ENCODE measurements around the gene GJB1.

- TF ChIP-seq CTCF (optimal IDR thresholded peaks at IDR 0.05 in 1 of 3, IDR thresholded peaks at IDR 0.05 in 1 of 3, conservative IDR thresholded peaks at IDR 0.05 in 1 of 3; ENCODE audit: extremely low read depth in 1 of 3, insufficient read depth in 2 of 3, low read length in 3 of 3), result no peak
- no peak for TF ChIP-seq EZH2 (IDR thresholded peaks at IDR 0.05; ENCODE audit: low read length)
These were observed 46.9 kb downstream of the GJB1 start for GRCh38 chrX:71269801-71270395.
